HepG2 (cell line): ENCODE data around the gene PDPK1. TPM values are rescaled to one million over a fixed set of nuclear protein-coding genes. Genes with fewer than 3 reads are reported as not detected.

Experiments
- FOSL1 ChIP-seq: sonication (generic); formaldehyde crosslinking; IDR thresholded peaks from 2 replicates; pipeline ENCODE4 v1.9.0; 2021; ENCODE audit warnings: missing genetic modification reagents, borderline replicate concordance
- IKZF4 ChIP-seq: sonication (generic); formaldehyde crosslinking; IDR thresholded peaks from 2 replicates; pipeline ENCODE4 v1.5.1; 2020; ENCODE audit warnings: borderline replicate concordance, mild to moderate bottlenecking, low read depth, missing genetic modification reagents; ENCODE audit errors: not compliant biosample characterization
- NCOA1 ChIP-seq: sonication (generic); formaldehyde crosslinking; IDR thresholded peaks from 2 replicates; pipeline ENCODE4 v1.9.0; 2021; ENCODE audit warnings: missing genetic modification reagents
- NFE2L2 ChIP-seq: fragments of 150-350 bp; IDR thresholded peaks from 2 replicates; pipeline ENCODE4 v1.6.1; 2014; ENCODE audit warnings: low read length
- POLR2AphosphoS5 ChIP-seq: IDR thresholded peaks from 2 replicates; pipeline ENCODE4 v1.6.1; 2012; ENCODE audit warnings: low read depth, low read length
- SIN3B ChIP-seq: fragments of 150-350 bp; IDR thresholded peaks from 2 replicates; pipeline ENCODE4 v1.6.1; 2014; ENCODE audit warnings: low read length
- THAP9 ChIP-seq: sonication (generic); formaldehyde crosslinking; IDR thresholded peaks from 2 replicates; pipeline ENCODE4; 2020; ENCODE audit warnings: missing genetic modification reagents, mild to moderate bottlenecking, borderline replicate concordance
- THYN1 ChIP-seq: sonication (generic); formaldehyde crosslinking; IDR thresholded peaks from 2 replicates; pipeline ENCODE4 v1.8.1; 2023; ENCODE audit warnings: low read depth, mild to moderate bottlenecking, moderate library complexity, missing genetic modification reagents, borderline replicate concordance
- TMF1 ChIP-seq: sonication (generic); formaldehyde crosslinking; IDR thresholded peaks from 2 replicates; pipeline ENCODE4 v1.8.1; 2022; ENCODE audit warnings: low read depth, missing genetic modification reagents
- ZMYM3 ChIP-seq: sonication (generic); formaldehyde crosslinking; IDR thresholded peaks from 2 replicates; pipeline ENCODE4 v1.5.1; 2020; ENCODE audit warnings: mild to moderate bottlenecking, missing genetic modification reagents
- ZNF10 ChIP-seq: sonication (generic); formaldehyde crosslinking; IDR thresholded peaks from 2 replicates; pipeline ENCODE4 v1.4.0; 2020; ENCODE audit warnings: mild to moderate bottlenecking, low read depth, missing genetic modification reagents, borderline replicate concordance
- ZNF337 ChIP-seq: sonication (generic); formaldehyde crosslinking; IDR thresholded peaks from 2 replicates; pipeline ENCODE4 v1.5.1; 2020; ENCODE audit warnings: missing genetic modification reagents, low read depth, mild to moderate bottlenecking, borderline replicate concordance
- ZNF567 ChIP-seq: sonication (generic); formaldehyde crosslinking; IDR thresholded peaks from 2 replicates; pipeline ENCODE4 v1.8.1; 2023; ENCODE audit warnings: mild to moderate bottlenecking, missing genetic modification reagents, borderline replicate concordance
- ZNF720 ChIP-seq: sonication (generic); formaldehyde crosslinking; IDR thresholded peaks from 2 replicates; pipeline ENCODE4 v1.4.0; 2020; ENCODE audit warnings: missing genetic modification reagents
- ZSCAN21 ChIP-seq: sonication (generic); formaldehyde crosslinking; IDR thresholded peaks from 2 replicates; pipeline ENCODE4 v1.8.0; 2022; ENCODE audit warnings: mild to moderate bottlenecking, missing genetic modification reagents, moderate library complexity, borderline replicate concordance
- polyA plus RNA-seq, 8 experiments: library from polyadenylated mRNA; depleted of rRNA in 3 of 8; stranded (reverse) in 7 of 8; unstranded in 1 of 8; fragments of >200 nt; fragmentation: Illumina TruSeq in 4 of 8; extraction: Trizol in 4 of 8; gene quantifications; 2 replicates each; pipeline versions ENCODE4 v1.2.1 to v1.2.3, GENCODE V29; 2011 to 2016; ENCODE audit warnings: low read depth in 4 of 8, missing spikeins in 1 of 8, mixed read lengths in 1 of 8; ENCODE audit not compliant: insufficient read depth in 1 of 8
- total RNA-seq, 5 experiments: library from RNA; depleted of rRNA; stranded (reverse); fragments of >200 nt; fragmentation: Illumina TruSeq; extraction: Trizol; gene quantifications; 2 replicates each; pipeline ENCODE4 v1.2.3, GENCODE V29; 2016; ENCODE audit warnings: low read depth in 1 of 5
- TF ChIP-seq, protein P1 (sequence below): sonication (generic); formaldehyde crosslinking; IDR thresholded peaks from 2 replicates; pipeline ENCODE4 v1.4.0; 2020; ENCODE audit warnings: mild to moderate bottlenecking, low read depth, missing genetic modification reagents
- TF ChIP-seq, protein P2 (sequence below): sonication (generic); formaldehyde crosslinking; IDR thresholded peaks from 2 replicates; pipeline ENCODE4 v1.5.1; 2020; ENCODE audit warnings: missing genetic modification reagents, mild to moderate bottlenecking, borderline replicate concordance
- TF ChIP-seq, protein P3 (sequence below), 2 experiments: IDR thresholded peaks; 2 replicates each; pipeline ENCODE4 v1.6.1; 2011 to 2012; ENCODE audit warnings: low read length in 2 of 2, borderline replicate concordance in 1 of 2, low read depth in 1 of 2, mild to moderate bottlenecking in 1 of 2, moderate library complexity in 1 of 2

PDPK1 gene
- total and polyA plus RNA-seq, 2 of the 13 experiments (the other 11 are each of a cell fraction or from before 2014, with no cell fraction given): 59.6 to 129 TPM

DNA sequence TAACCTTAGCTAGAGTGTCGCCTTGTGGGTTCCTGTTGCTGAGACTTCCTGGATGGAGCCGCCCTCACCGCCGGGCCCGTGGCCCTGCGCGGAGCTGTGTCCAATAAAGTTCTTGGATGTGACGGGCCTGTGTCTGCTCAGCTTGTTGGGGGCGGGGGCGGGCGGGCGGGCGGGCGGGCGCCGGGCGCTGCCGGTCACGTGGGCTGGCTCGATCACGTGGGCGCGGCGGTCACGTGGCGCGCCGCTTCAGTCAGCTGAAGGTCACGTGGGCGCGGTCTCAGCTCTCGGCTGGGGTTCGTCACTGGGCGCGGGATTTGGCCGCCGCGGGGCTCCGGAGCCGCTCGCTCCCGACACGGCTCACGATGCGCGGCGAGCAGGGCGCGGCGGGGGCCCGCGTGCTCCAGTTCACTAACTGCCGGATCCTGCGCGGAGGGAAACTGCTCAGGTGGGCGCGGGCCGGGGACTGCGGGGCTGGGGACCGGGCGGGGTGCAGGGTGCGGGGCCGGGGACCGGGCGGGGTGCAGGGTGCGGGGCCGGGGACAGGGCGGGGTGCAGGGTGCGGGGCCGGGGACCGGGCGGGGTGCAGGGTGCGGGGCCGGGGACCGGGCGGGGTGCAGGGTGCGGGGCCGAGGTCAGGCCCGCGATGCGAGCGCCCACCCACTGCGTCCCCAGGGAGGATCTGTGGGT, 17.6 kb upstream of the PDPK1 start, which contains the start of gene AMDHD2 (continued):
- TF ChIP-seq THAP9 (CRISPR knock-in tag) (no peak), TMF1 (CRISPR knock-in tag) (no peak), NFE2L2 (no peak), ZNF10 (no peak), SIN3B (peak; percentile 79), ZNF567 (CRISPR knock-in tag) (no peak), ZNF720 (CRISPR knock-in tag) (no peak), POLR2AphosphoS5 (peak; percentile 62), NCOA1 (CRISPR knock-in tag) (no peak), ZMYM3 (CRISPR knock-in tag) (no peak), IKZF4 (CRISPR knock-in tag) (no peak), FOSL1 (CRISPR knock-in tag) (no peak), ZNF337 (CRISPR knock-in tag) (no peak), ZSCAN21 (CRISPR knock-in tag) (peak; percentile 47; the same call in 1 of the 2 replicates), THYN1 (CRISPR knock-in tag) (no peak)
- TF ChIP-seq, protein P1, sequence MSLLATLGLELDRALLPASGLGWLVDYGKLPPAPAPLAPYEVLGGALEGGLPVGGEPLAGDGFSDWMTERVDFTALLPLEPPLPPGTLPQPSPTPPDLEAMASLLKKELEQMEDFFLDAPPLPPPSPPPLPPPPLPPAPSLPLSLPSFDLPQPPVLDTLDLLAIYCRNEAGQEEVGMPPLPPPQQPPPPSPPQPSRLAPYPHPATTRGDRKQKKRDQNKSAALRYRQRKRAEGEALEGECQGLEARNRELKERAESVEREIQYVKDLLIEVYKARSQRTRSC (CRISPR knock-in tag): no peak
- TF ChIP-seq, protein P2, sequence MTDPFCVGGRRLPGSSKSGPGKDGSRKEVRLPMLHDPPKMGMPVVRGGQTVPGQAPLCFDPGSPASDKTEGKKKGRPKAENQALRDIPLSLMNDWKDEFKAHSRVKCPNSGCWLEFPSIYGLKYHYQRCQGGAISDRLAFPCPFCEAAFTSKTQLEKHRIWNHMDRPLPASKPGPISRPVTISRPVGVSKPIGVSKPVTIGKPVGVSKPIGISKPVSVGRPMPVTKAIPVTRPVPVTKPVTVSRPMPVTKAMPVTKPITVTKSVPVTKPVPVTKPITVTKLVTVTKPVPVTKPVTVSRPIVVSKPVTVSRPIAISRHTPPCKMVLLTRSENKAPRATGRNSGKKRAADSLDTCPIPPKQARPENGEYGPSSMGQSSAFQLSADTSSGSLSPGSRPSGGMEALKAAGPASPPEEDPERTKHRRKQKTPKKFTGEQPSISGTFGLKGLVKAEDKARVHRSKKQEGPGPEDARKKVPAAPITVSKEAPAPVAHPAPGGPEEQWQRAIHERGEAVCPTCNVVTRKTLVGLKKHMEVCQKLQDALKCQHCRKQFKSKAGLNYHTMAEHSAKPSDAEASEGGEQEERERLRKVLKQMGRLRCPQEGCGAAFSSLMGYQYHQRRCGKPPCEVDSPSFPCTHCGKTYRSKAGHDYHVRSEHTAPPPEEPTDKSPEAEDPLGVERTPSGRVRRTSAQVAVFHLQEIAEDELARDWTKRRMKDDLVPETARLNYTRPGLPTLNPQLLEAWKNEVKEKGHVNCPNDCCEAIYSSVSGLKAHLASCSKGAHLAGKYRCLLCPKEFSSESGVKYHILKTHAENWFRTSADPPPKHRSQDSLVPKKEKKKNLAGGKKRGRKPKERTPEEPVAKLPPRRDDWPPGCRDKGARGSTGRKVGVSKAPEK (CRISPR knock-in tag): no peak
- TF ChIP-seq, protein P3, sequence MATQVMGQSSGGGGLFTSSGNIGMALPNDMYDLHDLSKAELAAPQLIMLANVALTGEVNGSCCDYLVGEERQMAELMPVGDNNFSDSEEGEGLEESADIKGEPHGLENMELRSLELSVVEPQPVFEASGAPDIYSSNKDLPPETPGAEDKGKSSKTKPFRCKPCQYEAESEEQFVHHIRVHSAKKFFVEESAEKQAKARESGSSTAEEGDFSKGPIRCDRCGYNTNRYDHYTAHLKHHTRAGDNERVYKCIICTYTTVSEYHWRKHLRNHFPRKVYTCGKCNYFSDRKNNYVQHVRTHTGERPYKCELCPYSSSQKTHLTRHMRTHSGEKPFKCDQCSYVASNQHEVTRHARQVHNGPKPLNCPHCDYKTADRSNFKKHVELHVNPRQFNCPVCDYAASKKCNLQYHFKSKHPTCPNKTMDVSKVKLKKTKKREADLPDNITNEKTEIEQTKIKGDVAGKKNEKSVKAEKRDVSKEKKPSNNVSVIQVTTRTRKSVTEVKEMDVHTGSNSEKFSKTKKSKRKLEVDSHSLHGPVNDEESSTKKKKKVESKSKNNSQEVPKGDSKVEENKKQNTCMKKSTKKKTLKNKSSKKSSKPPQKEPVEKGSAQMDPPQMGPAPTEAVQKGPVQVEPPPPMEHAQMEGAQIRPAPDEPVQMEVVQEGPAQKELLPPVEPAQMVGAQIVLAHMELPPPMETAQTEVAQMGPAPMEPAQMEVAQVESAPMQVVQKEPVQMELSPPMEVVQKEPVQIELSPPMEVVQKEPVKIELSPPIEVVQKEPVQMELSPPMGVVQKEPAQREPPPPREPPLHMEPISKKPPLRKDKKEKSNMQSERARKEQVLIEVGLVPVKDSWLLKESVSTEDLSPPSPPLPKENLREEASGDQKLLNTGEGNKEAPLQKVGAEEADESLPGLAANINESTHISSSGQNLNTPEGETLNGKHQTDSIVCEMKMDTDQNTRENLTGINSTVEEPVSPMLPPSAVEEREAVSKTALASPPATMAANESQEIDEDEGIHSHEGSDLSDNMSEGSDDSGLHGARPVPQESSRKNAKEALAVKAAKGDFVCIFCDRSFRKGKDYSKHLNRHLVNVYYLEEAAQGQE (IDR thresholded peaks at IDR 0.05; ENCODE audit: borderline replicate concordance in 1 of 2, low read depth in 1 of 2, low read length in 2 of 2): peak in 1 of 2 experiments; percentile 24; a peak in 1 of 4 replicates
